Measurements from ENCODE around the gene DIP2A. TPM values are rescaled to one million over a fixed set of nuclear protein-coding genes. Genes with fewer than 3 reads are reported as not detected.

The DIP2A gene
- total and polyA plus RNA-seq, 2 experiments from 2014 or later = 18.5 to 36.3 TPM

- Histone ChIP-seq H3K36me3 (ENCODE audit: insufficient read depth) (peaks cover 9% of the 10 kb centered on the region; the same call in 1 of the 2 replicates), H3K4me2 (no peak overlapping the region), H2AFZ (no peak overlapping the region), H3K4me3 (no peak overlapping the region), H3F3A (replicated peaks; ENCODE audit: low read depth) (no peaks in the 10 kb centered on the region), H3K9me2 (ENCODE audit: insufficient read depth) (no peaks in the 10 kb centered on the region), H4K20me1 (replicated peaks; ENCODE audit: insufficient read depth) (no peaks in the 10 kb centered on the region), H3K27ac (ENCODE audit: low read depth) (no peak overlapping the region), H3K79me2 (replicated peaks; ENCODE audit: insufficient read depth) (no peaks in the 10 kb centered on the region), H3K4me1 (ENCODE audit: insufficient read depth) (no peaks in the 10 kb centered on the region), H3K27me3 (ENCODE audit: insufficient read depth) (no peaks in the 10 kb centered on the region)
- Mint-ChIP-seq H3K36me3 (ENCODE audit: low read depth) (peaks cover 40% of the 10 kb centered on the region), H3K4me3 (no peak overlapping the region), H3K4me1 (no peaks in the 10 kb centered on the region), H3K27me3 (ENCODE audit: insufficient read depth, low read depth, poor library complexity) (no peaks in the 10 kb centered on the region), H3K9me3 (no peaks in the 10 kb centered on the region), H3K27ac (no peak overlapping the region)
- DNase-seq (ENCODE audit: low spot score) = no peak
- no peak for TF ChIP-seq ZNF331 (CRISPR knock-in tag; IDR thresholded peaks at IDR 0.05; ENCODE audit: low read depth)
- no peak for TF ChIP-seq ZNF462 (CRISPR knock-in tag; IDR thresholded peaks at IDR 0.05)
- TF ChIP-seq EZH2 (IDR thresholded peaks at IDR 0.05; ENCODE audit: low read depth, unreplicated experiment) = no peak
- TF ChIP-seq ETS1 (IDR thresholded peaks at IDR 0.05) = no peak
- TF ChIP-seq EZH2phosphoT487 (IDR thresholded peaks at IDR 0.05; ENCODE audit: unreplicated experiment) = no peak
- no peak for TF ChIP-seq STAT1 (IDR thresholded peaks at IDR 0.05; ENCODE audit: unreplicated experiment)
- TF ChIP-seq CTCF (conservative IDR thresholded peaks at IDR 0.05; ENCODE audit: low read depth in 2 of 2) = no peak
- TF ChIP-seq POLR2AphosphoS5 (IDR thresholded peaks at IDR 0.05; ENCODE audit: low read depth) = no peak
- TF ChIP-seq ZNF114 (CRISPR knock-in tag; IDR thresholded peaks at IDR 0.05) = no peak
- TF ChIP-seq JUNB (IDR thresholded peaks at IDR 0.05; ENCODE audit: unreplicated experiment) = no peak
- no peak for TF ChIP-seq CREB1 (CRISPR knock-in tag; IDR thresholded peaks at IDR 0.05; ENCODE audit: low read depth)
- TF ChIP-seq NANOG (IDR thresholded peaks at IDR 0.05; ENCODE audit: borderline replicate concordance) = no peak
- TF ChIP-seq REST (IDR thresholded peaks at IDR 0.05; ENCODE audit: unreplicated experiment) = no peak
- no peak for ATAC-seq
These were observed 48.9 kb downstream of the DIP2A start for GRCh38 chr21:46507562-46507961.

Measured in GM23338 (cell line).